HCT116 (cell line): ENCODE data around the gene PRM2. TPM values are rescaled to one million over a fixed set of nuclear protein-coding genes. Genes with fewer than 3 reads are reported as not detected.

Source experiments
- ATAC-seq: fragments of 200-7000 bp; cut with Tn5 transposase; 2 replicates; pipeline ENCODE4 v1.9.1; 2020; ENCODE audit warnings: mild to moderate bottlenecking, moderate library complexity
- BruUV-seq: library from RNA; stranded (reverse); fragments of 400-500 nt; replicated peaks from 2 replicates; lab custom pipeline; 2021; lab: Mats Ljungman, UMichigan
- CTCF ChIA-PET: fragments of 300-600 bp; sonication (Branson Sonifier 250); formaldehyde crosslinking; loops from one replicate; lab custom pipeline; 2021; ENCODE audit warnings: antibody characterized with exemption; lab: Charles Lee
- POLR2A ChIA-PET: fragments of 300-600, 350-600 bp; sonication (Branson Sonifier 250); formaldehyde crosslinking; loops from one replicate; lab custom pipeline; 2021; ENCODE audit warnings: antibody characterized with exemption; lab: Charles Lee
- RAD21 ChIA-PET, 2 experiments: fragments of 300-600 bp; sonication (Branson Sonifier 250); formaldehyde crosslinking; loops; one replicate each; lab custom pipeline; 2023; ENCODE audit warnings: low total read pairs in 2 of 2; ENCODE audit not compliant: uncharacterized antibody in 2 of 2, unreplicated experiment in 2 of 2, low non-redundant PET in 1 of 2; lab: Charles Lee
- DNase-seq: peaks from one replicate; pipeline ENCODE4 v3.0.0-alpha.2; 2010; ENCODE audit warnings: low read depth, low spot score
- H2AFZ ChIP-seq: fragments of 200-600 bp; shearing (Covaris generic), sonication (generic); 2 replicates; pipeline ENCODE4 v1.6.1; 2017; ENCODE audit warnings: low read depth, mixed run types, mixed read lengths, antibody characterized with exemption, low read length; ENCODE audit not compliant: poor library complexity, severe bottlenecking
- H3K27ac ChIP-seq: 2 replicates; pipeline ENCODE4 v1.5.1; 2012; ENCODE audit warnings: low read depth, low read length
- H3K27me3 ChIP-seq: fragments of 200-600 bp; sonication (generic); 2 replicates; pipeline ENCODE4 v1.6.1; 2016; ENCODE audit warnings: mixed run types, low read length, mixed read lengths; ENCODE audit not compliant: insufficient read depth
- H3K36me3 ChIP-seq, 2 experiments: fragments of 200-500 bp in 1 of 2; fragments of 200-600 bp in 1 of 2; sonication (Bioruptor generic) in 1 of 2; sonication (generic) in 1 of 2; 2 replicates each; pipeline versions ENCODE4 v1.5.1 to v1.6.1; 2014 to 2016; ENCODE audit warnings: low read length in 2 of 2, inconsistent platforms in 1 of 2, mixed read lengths in 1 of 2, mixed run types in 1 of 2; ENCODE audit not compliant: insufficient read depth in 2 of 2, control insufficient read depth in 1 of 2
- H3K4me1 ChIP-seq, 2 experiments: fragments of 200-600 bp in 1 of 2; sonication (generic) in 1 of 2; 2 replicates each; pipeline versions ENCODE4 v1.5.1 to v1.6.1; 2012 to 2017; ENCODE audit warnings: low read length in 2 of 2, inconsistent platforms in 1 of 2, mild to moderate bottlenecking in 1 of 2, mixed read lengths in 1 of 2, mixed run types in 1 of 2, moderate library complexity in 1 of 2; ENCODE audit not compliant: insufficient read depth in 2 of 2, control insufficient read depth in 1 of 2
- H3K4me2 ChIP-seq: fragments of 200-600 bp; sonication (generic); 2 replicates; pipeline ENCODE4 v1.6.1; 2017; ENCODE audit warnings: mixed run types, low read length, mixed read lengths
- H3K4me3 ChIP-seq, 2 experiments: fragments of 200-600 bp in 1 of 2; sonication (generic) in 1 of 2; replicated peaks in 1 of 2; 2 replicates each; pipeline ENCODE4 v1.5.1; 2011 to 2016; ENCODE audit warnings: low read length in 2 of 2, control low read depth in 1 of 2, low read depth in 1 of 2, mild to moderate bottlenecking in 1 of 2, mixed read lengths in 1 of 2, mixed run types in 1 of 2
- H3K79me2 ChIP-seq: fragments of 200-600 bp; sonication (generic); 2 replicates; pipeline ENCODE4 v1.6.1; 2017; ENCODE audit warnings: mild to moderate bottlenecking, mixed run types, low read length, moderate library complexity, mixed read lengths; ENCODE audit not compliant: insufficient read depth
- H3K9ac ChIP-seq: fragments of 200-600 bp; sonication (generic); 2 replicates; pipeline ENCODE4 v1.6.1; 2016; ENCODE audit warnings: low read length, mixed read lengths
- H3K9me2 ChIP-seq: fragments of 200-600 bp; sonication (generic), shearing (Covaris generic); 2 replicates; pipeline ENCODE4 v1.6.1; 2017; ENCODE audit warnings: mixed run types, mild to moderate bottlenecking, moderate library complexity; ENCODE audit not compliant: insufficient read depth
- H3K9me3 ChIP-seq, 2 experiments: fragments of 200-500 bp in 1 of 2; fragments of 200-600 bp in 1 of 2; sonication (Bioruptor generic) in 1 of 2; sonication (generic) in 1 of 2; 2 replicates each; pipeline ENCODE4 v1.6.1; 2014 to 2017; ENCODE audit warnings: low read length in 2 of 2, mixed read lengths in 2 of 2, inconsistent platforms in 1 of 2, low read depth in 1 of 2, mild to moderate bottlenecking in 1 of 2, mixed run types in 1 of 2, moderate library complexity in 1 of 2; ENCODE audit not compliant: control insufficient read depth in 1 of 2, insufficient read depth in 1 of 2
- H4K20me1 ChIP-seq: fragments of 200-600 bp; sonication (generic), shearing (Covaris generic); 2 replicates; pipeline ENCODE4 v1.6.1; 2017; ENCODE audit warnings: mixed run types, mild to moderate bottlenecking, moderate library complexity; ENCODE audit not compliant: insufficient read depth
- POLR2A ChIP-seq: IDR thresholded peaks from 2 replicates; pipeline ENCODE4 v1.7.0; 2011; ENCODE audit warnings: borderline replicate concordance; ENCODE audit not compliant: insufficient read depth, insufficient read length; ENCODE audit errors: extremely low read depth
- POLR2AphosphoS5 ChIP-seq: IDR thresholded peaks from 2 replicates; pipeline ENCODE4 v1.6.1; 2011; ENCODE audit warnings: mild to moderate bottlenecking, low read depth, low read length, moderate library complexity
- RAD21 ChIP-seq: IDR thresholded peaks from 2 replicates; pipeline ENCODE4 v1.6.1; 2012; ENCODE audit warnings: low read depth, mild to moderate bottlenecking
- YY1 ChIP-seq: IDR thresholded peaks from 2 replicates; pipeline ENCODE4 v1.6.1; 2011; ENCODE audit warnings: low read length, low read depth, moderate library complexity, mild to moderate bottlenecking; ENCODE audit not compliant: insufficient replicate concordance; ENCODE audit errors: extremely low read depth
- intact Hi-C: fragments of 100-400 bp; cut with micrococcal nuclease; formaldehyde crosslinking; loops from 2 replicates; pipeline ENCODE4 v1.10.0; 2022
- total RNA-seq: library from RNA; stranded (reverse); gene quantifications from one replicate; pipeline ENCODE4 v1.2.1, GENCODE V29; 2021; ENCODE audit not compliant: unreplicated experiment
- TF ChIP-seq, protein P1 (sequence below): IDR thresholded peaks from 2 replicates; pipeline ENCODE4 v1.6.1; 2011; ENCODE audit warnings: mild to moderate bottlenecking, low read length, moderate library complexity; ENCODE audit not compliant: insufficient replicate concordance; ENCODE audit errors: extremely low read depth
- TF ChIP-seq, protein P2 (sequence below), 3 experiments: fragments of 200-600 bp in 1 of 3; sonication (generic) in 1 of 3; IDR thresholded peaks in 2 of 3; conservative IDR thresholded peaks in 1 of 3; 2 replicates each; pipeline ENCODE4 v1.5.1; 2012 to 2017; ENCODE audit warnings: low read depth in 2 of 3, low read length in 2 of 3, antibody characterized with exemption in 1 of 3, borderline replicate concordance in 1 of 3, control low read depth in 1 of 3, mild to moderate bottlenecking in 1 of 3, mixed read lengths in 1 of 3, mixed run types in 1 of 3, moderate library complexity in 1 of 3; ENCODE audit not compliant: insufficient read depth in 1 of 3

The PRM2 gene
- total RNA-seq, 1 experiment from 2014 or later: not detected

DNA sequence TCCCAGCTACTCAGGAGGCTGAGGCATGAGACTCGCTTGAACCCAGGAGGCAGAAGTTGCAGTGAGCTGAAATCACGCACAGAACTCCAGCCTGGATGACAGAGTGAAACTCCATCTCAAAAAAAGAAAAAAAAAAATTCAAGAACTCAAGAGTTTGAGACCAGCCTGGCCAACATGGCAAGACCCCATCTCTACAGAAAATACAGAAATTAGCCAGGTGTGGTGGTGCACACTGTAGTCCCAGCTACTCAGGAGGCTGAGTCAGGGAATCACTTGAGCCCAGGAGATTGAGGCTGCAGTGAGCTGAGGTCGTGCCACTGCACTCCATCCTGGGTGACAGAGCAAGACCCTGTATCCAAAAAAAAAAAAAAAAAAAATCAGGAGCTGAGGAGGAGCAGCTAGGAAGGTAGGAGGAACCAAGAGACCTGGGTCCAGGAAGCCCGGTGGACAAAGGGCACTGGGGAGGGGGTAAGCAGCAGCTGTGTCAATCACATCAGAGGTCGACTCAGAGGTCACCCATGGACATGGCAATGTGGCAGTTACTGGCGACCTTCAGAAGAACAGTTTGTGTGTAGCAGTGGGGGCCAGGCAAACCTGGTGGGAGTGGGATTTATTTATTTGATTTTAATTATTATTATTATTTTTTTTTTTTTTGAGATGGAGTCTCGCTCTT, 15.9 kb upstream of the PRM2 start:
- ChIA-PET CTCF (interaction anchor here (0.5 to 0.7 kb wide), 2 partner anchors 34 to 330 kb away, joined by 3 to 7 read pairs; no protein-coding TSS in a partner anchor), POLR2A (no interaction called here), RAD21 (no interaction called here)
- Histone ChIP-seq H3K9me3 (no peaks in the 10 kb centered on the region), H3K9ac (no peak overlapping the region), H3K4me3 (no peak overlapping the region), H3K79me2 (no peaks in the 10 kb centered on the region), H3K9me2 (no peaks in the 10 kb centered on the region), H3K27me3 (no peaks in the 10 kb centered on the region), H2AFZ (no peak overlapping the region), H3K4me1 (no peaks in the 10 kb centered on the region), H3K4me2 (no peak overlapping the region), H3K27ac (no peak overlapping the region), H4K20me1 (no peaks in the 10 kb centered on the region), H3K36me3 (no peaks in the 10 kb centered on the region)
- ATAC-seq (no peak), DNase-seq (no peak)
- no TSS peak for BruUV-seq
- intact Hi-C loops: no loop called here
- TF ChIP-seq YY1 (no peak), POLR2AphosphoS5 (no peak), RAD21 (no peak), POLR2A (no peak)
- TF ChIP-seq, protein P1, sequence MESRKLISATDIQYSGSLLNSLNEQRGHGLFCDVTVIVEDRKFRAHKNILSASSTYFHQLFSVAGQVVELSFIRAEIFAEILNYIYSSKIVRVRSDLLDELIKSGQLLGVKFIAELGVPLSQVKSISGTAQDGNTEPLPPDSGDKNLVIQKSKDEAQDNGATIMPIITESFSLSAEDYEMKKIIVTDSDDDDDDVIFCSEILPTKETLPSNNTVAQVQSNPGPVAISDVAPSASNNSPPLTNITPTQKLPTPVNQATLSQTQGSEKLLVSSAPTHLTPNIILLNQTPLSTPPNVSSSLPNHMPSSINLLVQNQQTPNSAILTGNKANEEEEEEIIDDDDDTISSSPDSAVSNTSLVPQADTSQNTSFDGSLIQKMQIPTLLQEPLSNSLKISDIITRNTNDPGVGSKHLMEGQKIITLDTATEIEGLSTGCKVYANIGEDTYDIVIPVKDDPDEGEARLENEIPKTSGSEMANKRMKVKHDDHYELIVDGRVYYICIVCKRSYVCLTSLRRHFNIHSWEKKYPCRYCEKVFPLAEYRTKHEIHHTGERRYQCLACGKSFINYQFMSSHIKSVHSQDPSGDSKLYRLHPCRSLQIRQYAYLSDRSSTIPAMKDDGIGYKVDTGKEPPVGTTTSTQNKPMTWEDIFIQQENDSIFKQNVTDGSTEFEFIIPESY: no peak
- TF ChIP-seq, protein P2, sequence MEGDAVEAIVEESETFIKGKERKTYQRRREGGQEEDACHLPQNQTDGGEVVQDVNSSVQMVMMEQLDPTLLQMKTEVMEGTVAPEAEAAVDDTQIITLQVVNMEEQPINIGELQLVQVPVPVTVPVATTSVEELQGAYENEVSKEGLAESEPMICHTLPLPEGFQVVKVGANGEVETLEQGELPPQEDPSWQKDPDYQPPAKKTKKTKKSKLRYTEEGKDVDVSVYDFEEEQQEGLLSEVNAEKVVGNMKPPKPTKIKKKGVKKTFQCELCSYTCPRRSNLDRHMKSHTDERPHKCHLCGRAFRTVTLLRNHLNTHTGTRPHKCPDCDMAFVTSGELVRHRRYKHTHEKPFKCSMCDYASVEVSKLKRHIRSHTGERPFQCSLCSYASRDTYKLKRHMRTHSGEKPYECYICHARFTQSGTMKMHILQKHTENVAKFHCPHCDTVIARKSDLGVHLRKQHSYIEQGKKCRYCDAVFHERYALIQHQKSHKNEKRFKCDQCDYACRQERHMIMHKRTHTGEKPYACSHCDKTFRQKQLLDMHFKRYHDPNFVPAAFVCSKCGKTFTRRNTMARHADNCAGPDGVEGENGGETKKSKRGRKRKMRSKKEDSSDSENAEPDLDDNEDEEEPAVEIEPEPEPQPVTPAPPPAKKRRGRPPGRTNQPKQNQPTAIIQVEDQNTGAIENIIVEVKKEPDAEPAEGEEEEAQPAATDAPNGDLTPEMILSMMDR (IDR thresholded peaks at IDR 0.05 in 2 of 3, conservative IDR thresholded peaks at IDR 0.05 in 1 of 3; ENCODE audit: borderline replicate concordance in 1 of 3, insufficient read depth in 1 of 3, low read depth in 2 of 3, low read length in 2 of 3): no peak
